Dermis microvascular lymphatic vessel endothelial cell (primary cell): ENCODE data around the gene AKT1. TPM values are rescaled to one million over a fixed set of nuclear protein-coding genes. Genes with fewer than 3 reads are reported as not detected.
"Not testable (repeated sequence)": the region's sequence is repeated elsewhere in the genome, so short reads cannot be mapped to it uniquely, and the experiment has no call there.

ENCODE experiments used
- DNase-seq, 2 donors: peaks; one replicate each; pipeline versions ENCODE4 v3.0.0 to v3.0.0-alpha.2; 2010; ENCODE audit warnings: low read depth in 2 of 2
- total RNA-seq: library from RNA; depleted of rRNA; stranded (reverse); fragments of >200 nt; gene quantifications from 2 replicates; pipeline ENCODE4 v1.2.1, GENCODE V29; 2014

AKT1 gene
- total RNA-seq, 1 donor from 2014 or later, result 127 TPM

DNA sequence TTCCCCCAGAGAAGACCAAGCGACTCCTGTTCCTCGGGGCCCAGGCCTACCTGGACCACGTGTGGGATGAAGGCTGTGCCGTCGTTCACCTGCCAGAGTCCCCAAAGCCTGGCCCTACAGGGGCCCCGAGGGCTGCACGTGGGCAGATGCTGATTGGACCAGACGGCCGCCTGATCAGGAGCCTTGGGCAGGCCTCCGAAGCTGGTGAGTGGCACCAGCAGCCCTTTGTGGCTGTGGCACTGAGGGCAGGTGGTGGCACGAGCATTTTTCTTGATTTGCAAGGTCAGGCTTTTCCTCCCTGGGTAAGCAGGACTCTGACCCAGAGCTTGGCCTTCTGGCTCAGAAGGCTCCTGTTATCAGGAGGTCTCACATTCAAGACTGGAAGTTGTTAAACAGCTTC is 39.9 kb downstream of the AKT1 start:
- DNase-seq, result no peak

DNA sequence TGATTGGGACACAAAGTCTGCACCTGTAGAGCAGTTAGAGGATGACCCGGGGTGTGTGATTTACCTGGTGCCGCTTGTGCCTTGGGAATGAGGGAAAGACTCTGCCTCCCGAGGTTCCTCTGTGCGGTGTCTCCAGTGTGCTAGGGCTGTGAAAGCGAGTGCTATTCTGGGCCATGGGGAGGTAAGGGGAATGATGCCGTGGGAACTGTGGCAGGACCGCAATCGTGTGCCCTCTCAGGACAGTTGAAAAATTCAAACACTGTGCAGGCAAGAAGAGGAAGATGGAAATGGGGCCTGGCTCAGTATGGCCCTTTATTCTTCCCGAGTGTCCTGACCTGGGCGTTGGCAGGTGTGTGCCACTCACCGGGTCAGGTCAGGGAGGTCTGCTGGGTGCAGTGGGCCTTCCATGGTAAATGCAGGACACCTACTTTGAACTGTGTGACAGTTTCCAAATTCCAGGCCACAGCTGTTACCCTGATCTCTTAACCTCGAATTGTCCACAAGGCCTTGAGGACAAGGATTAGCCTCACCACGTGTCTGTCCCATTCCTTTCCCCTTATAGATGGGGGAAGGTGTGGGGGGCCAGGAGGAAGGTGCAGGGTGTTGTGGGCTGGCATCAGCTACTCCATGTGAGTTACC is 41.2 kb downstream of the AKT1 start:
- no peak for DNase-seq

- DNase-seq, result peak in 1 of 2 donors; percentile 28
Observed at GRCh38 chr14:104753528-104754212, 41.9 kb downstream of the AKT1 start.

DNA sequence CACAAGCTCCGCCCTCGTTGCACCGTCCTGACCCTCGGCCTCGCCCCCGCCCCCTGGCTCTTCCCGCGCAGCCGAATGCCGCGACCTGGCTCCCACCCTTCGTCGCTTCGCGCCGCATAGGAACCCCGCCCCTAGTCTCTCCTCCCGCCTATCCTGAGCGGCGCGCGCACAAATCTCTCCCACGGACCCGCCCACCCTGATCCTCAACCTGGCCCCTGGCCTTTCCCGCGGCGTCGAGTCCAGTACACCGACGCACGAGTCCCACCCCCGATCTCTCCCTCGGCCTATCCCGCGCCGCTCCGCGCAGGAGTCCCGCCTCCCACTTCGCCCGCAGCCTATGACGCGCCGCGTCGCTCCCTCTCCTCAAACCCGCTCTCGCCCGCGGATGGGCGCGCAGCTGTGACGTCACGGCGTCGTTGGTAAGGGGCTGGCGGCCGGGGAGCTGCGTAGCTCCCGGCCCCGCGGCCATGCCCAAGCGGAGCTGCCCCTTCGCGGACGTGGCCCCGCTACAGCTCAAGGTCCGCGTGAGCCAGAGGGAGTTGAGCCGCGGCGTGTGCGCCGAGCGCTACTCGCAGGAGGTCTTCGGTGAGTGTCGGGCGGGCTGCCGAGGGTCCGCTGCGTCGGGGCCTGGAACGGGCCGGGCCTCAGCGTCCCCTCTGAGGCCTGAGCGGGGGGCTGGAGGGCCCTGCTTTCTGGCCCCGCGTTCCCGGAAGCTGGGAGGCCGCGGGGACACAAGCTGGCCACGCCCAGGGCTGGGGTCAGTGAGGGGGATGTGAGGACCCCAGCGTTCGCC is 42.6 kb downstream of the AKT1 start, which contains the start of gene SIVA1:
Gene SIVA1, plus strand, starts transcription at position 413 of the 793 bp plus-strand sequence. Its CDS starts 55 bp downstream, at position 468.
- DNase-seq, result peak; percentile 99 to 100

DNA sequence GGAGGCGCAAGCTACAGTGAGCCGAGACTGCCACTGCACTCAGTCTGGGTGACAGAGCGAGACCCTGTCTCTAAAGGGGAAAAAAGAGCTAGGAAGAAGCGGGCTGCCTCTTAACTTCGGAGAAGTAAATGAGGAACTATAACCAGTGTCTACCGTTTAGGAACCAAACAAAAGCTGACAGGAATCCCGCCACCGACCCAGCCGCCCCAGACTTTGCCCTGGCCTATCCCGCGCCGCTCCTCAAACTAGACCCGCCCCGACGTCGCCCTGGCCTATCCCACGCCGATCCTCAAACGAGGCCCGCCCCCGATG is 43.2 kb downstream of the AKT1 start:
- no peak for DNase-seq

GRCh38 chr14:104751539-104752422 is 43.8 kb downstream of the AKT1 start:
- no peak for DNase-seq

GRCh38 chr14:104750753-104751057 is 44.8 kb downstream of the AKT1 start:
- not testable (repeated sequence) for DNase-seq

DNA sequence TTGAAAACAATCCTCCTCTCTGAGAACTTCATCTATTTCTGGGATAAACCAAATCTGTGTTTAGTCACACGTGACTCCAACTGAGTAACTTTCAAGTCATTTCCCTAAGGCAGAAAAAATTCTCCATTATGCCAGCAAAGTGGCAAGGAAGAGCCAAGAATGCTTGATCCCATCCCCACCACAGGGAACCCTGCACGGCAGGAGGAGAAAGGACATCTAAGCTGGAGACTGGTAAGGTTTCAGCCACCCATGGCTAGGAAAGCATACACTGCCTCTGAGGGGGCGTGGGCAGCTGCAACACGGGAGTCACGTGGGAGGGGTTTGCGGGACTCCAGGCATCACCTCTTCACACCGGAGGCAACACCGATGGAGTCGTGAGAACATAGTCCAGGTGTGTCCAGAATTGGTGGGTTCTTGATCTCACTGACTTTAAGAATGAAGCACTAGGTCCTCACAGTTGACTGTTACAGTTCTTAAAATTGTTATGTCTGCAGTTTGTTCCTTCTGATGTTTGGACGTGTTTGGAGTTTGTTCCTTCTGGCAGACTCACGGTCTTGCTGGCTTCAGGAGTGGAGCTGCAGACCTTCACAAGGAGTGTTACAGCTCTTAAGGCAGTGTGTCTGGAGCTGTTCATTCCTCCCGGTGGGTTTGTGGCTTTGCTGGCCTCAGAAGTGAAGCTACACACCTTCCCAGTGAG is 45.3 kb downstream of the AKT1 start:
- no peak for DNase-seq

DNA sequence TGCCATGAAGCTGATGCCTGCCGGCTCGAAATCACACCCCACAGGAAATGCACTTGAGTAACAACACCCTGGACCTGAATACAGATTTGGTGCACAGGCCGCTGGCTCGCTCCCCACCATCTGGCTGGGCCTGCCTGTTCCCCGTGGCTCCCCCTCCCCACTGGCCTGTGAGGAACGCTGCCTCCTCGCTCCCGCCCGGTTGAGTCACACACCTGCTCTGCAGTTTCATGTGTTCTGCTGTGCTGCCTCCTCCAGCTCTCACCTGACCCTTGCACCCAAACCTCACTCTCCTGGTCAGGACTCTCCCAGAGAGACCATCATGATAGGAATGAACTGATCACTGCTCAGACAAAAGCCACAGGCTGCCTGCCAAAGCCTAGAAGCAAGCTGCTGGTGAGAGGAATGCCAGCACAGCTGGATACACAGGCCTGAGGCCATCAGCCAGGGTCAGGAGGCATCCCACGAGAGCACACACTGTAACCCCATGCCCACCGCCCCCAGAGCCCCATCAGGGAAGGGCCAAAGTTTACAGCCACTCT is 46.4 kb downstream of the AKT1 start:
- DNase-seq, result no peak

- DNase-seq, result no peak
Observed at GRCh38 chr14:104747876-104748275, 47.7 kb downstream of the AKT1 start.

GRCh38 chr14:104746934-104747481 is 48.5 kb downstream of the AKT1 start:
- no peak for DNase-seq

GRCh38 chr14:104746071-104746545 is 49.4 kb downstream of the AKT1 start:
- DNase-seq, result no peak

- DNase-seq, result no peak
Observed at GRCh38 chr14:104745431-104745830, 50.1 kb downstream of the AKT1 start.

DNA sequence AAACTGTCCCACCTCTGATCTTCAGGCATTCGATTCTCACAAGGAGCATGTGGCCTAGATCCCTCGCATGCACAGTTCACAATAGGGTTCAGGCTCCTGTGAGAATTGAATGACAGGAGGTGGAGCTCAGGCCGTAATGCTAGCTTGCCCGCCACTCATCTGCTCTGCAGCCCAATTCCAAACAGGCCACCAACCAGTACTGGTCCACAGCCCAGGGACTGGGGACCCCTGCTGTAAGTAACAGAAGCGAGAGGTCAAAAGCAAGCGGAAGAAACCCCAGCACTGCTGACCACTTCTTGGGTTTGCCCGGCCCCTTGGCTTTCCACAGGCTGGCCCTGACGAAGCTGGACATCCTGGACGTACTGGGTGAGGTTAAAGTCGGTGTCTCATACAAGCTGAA is 51.1 kb downstream of the AKT1 start:
- no peak for DNase-seq

- DNase-seq, result no peak
Observed at GRCh38 chr14:104743461-104744380, 51.8 kb downstream of the AKT1 start.

- no peak for DNase-seq
Observed at GRCh38 chr14:104742586-104743455, 52.7 kb downstream of the AKT1 start.

DNA sequence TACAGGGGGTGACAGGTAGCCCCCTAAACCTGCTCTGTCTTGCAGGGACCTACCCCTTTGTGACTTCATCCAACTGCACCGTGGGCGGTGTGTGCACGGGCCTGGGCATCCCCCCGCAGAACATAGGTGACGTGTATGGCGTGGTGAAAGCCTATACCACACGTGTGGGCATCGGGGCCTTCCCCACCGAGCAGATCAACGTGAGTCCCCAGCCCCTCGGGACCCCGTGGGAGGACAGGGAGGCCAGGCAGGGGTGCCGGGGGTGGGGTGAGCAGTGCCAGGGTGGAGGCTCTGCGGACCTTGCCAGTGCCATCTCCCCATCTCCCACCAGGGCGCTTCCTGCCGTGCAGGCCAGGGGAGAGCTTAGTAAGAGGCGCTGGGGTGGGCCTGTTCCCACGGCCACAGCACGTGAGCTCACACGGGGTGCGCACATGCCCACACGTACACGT is 53.7 kb downstream of the AKT1 start:
- no peak for DNase-seq

DNA sequence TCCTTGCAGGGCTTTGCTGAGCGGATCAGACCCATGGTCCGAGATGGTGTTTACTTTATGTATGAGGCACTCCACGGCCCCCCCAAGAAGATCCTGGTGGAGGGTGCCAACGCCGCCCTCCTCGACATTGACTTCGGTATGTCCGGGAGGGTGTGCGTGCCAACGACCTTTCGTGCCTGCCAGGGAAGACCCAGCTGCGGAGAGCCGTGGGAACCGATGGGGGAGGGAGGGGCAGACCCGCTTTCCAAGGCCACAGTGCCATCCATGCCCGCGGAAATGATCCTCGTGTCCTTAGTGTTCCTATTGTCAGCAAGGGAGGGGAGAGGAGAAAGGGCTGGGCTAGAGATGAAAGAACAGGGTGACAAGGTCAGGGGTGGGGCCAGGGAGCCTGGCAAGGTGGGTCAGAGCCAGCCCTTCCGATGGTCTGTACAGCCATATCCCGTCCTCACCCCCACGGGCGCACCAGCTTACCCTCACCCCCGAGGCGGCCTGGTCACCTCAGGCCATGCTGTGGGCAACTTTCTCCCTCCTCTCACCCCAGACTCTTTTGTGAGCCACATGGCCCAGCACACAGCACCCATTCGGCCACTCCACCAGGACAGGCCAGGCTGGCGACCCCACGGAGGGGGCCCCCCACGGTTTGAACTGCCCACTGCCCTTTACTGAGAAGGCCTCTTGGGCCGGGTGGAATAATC is 54.3 kb downstream of the AKT1 start:
- no peak for DNase-seq
